ENCODE data around the gene HOXA13.

Gene HOXA13

DNA sequence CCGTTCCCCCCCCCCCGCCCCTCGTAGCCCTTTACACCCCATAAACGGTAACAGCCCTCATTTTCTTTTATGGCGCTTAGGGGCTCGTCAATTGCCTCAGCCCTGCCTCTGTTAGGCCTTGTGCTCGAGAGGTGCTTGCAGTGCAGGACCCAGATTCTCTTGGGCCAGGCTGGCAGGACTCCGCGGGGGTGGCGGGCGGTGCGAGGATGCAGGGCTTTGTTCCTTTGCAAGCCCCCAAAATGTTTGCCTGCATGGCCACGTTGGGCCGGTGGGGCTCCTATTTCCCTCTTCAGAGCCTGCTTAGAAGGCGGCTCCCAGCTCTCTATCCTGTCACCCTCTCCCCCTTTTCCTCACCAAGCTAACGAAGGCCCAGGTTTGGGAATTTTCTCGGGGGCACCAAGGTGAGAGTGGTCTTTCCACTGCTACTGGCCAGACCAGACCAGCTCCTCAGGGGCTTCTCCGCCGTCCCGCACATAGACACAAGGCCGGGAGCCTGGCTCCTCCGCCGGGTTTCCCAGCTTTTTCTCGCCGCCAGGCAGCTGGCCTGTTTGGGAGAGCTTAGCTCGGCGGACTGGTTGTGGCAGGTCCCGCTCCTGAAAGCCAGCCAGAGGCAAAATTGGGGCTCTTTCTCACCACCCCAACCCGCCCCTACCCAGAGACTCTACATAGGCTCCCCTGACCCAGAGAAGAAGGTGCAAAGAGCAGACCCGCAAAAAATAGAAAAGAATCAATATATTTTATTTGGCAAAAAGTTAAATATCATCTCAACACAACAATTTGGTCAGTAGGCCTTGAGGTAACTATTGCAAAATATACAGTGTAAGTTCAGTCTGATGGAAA, 38.0 kb downstream of the HOXA13 start:
- in situ Hi-C loops (cut with HindIII; ENCODE audit: low sequenced_read_pairs), result loop anchor here (5.0 to 10.0 kb wide), 2 partner anchors 35 to 307 kb away; no protein-coding TSS in a partner anchor

DNA sequence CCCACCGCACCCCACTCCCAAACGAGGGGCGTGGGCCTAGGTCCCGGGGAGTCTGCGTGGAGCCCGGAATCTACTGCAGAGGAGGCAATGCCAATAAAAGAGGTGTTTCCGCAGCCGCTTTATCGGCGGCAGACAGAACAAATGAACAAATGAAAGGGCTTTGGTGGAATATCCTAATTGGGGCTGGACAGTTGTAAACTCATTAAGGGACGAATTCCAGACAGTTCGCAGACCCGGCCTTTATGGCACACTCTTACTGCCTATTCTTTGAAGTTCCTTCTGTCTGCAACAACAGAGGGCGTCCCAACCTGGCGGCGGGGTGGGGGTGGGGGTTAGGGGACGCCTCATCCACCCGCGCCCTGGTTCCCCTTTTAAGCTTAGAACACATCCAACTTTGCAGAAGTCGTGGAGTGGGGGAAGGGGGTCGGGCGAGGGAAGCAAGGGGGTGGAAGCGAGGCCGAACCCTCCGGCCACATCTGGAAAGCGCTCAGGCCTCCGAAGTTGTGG, 38.6 kb downstream of the HOXA13 start:
- in situ Hi-C loops (cut with HindIII; ENCODE audit: low sequenced_read_pairs), result loop anchor here (5.0 to 10.0 kb wide), 2 partner anchors 34 to 306 kb away; no protein-coding TSS in a partner anchor

- in situ Hi-C loops (cut with HindIII; ENCODE audit: low sequenced_read_pairs), result loop anchor here (5.0 to 10.0 kb wide), 2 partner anchors 33 to 306 kb away; no protein-coding TSS in a partner anchor
Measured at GRCh38 chr7:27160546-27161213, 39.2 kb downstream of the HOXA13 start.

DNA sequence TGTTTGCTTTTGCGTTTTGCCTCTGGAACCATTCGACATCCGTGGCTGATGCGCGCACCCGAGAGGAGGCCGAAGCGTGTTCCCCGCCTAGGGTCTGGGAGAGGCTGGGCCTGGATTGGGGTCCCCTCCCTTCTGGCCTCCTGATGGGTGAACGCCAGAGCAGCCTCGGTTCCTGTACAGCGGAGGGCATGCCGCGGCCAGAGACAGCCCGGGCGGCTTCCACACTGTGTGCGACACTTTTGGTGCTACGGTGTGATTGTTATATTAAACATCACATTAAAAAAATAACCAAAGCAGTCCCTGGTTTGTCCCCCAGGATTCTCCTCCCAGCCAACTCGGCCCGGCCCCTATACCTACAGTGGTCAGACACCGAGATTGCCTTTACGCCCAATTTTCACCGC, 39.7 kb downstream of the HOXA13 start:
- in situ Hi-C loops (cut with HindIII; ENCODE audit: low sequenced_read_pairs), result loop anchor here (5.0 to 10.0 kb wide), 2 partner anchors 33 to 305 kb away; no protein-coding TSS in a partner anchor

DNA sequence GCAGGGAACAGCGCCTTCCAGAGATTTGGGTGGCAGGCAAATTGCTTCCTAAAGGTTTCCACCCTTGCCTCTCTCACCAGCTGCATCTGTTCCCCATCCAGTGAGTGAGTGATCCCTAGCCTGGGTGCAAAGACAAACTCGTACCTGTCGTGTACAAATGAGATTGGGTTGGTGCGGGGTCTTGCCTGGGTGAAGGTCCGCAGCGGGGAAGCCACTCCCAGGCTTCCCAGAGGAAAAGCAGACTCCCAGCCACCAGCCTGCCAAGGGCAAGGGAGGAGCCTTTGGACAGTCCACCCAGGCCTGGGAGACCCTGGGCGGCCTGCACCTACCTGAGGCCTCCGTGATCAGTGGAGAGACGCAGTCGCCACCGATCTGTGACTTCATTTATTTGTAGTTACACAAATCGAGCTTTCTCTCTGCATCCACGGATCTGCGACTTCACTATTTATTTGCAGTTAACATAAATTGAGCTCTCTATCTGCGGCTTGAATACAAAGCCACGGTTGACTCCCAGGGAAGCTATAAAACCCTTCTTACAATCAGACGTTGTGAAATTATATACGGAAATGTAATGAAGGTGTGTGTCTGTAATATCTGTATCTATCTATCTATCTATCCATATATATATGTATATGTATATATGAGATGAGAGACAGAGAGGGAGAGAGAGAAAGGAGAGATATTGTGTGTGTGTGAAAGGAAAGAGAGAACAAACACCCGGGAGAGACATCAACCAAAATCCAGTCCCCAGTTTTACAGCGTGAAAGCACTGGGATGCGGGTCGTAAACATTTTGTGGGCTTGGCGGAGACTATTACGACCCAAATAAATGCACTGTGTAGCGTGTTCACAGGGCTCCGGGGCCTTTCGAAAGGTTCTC, 40.4 kb downstream of the HOXA13 start:
- in situ Hi-C loops (cut with HindIII; ENCODE audit: low sequenced_read_pairs), result loop anchor here (5.0 to 10.0 kb wide), 2 partner anchors 32 to 305 kb away; no protein-coding TSS in a partner anchor

- in situ Hi-C loops (cut with HindIII; ENCODE audit: low sequenced_read_pairs), result no loop called here
Measured at GRCh38 chr7:27158436-27159265, 41.2 kb downstream of the HOXA13 start.

DNA sequence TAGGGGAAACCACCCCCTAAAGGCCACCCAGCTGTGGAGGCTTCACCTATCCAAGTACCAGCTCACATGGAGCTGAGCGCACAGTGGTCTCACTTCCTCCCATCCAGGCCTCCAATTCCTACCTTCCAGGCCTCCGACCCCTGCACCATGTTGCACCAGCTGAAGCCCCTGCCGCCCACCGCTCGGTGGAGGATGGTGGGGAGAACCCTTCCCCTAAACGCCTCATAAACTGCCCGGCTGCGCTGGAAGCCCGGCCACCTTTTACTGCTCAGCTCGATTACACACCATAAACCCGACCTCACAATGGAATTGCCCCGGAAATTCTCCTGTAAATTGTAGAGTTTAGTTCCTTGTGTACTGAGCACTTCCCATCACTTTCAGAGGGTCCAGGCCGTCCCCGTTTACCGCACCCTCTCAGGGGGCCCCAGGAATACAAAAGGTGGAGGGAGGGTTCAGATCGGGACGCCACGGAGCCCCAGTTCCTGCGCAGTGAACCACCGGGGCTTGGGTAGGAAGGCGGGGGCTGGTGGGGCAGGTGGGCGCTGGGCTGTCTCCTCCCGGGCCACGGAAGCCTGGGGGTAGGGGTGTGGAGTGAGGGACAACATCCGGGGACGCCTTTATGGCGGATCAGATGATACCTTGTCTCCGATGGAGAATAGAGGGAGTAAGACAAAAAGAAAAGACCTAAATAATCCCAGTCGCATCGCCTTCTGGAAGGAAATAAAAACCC, 42.0 kb downstream of the HOXA13 start:
- in situ Hi-C loops (cut with HindIII; ENCODE audit: low sequenced_read_pairs), result no loop called here

- in situ Hi-C loops (cut with HindIII; ENCODE audit: low sequenced_read_pairs), result no loop called here
Measured at GRCh38 chr7:27156916-27157701, 42.8 kb downstream of the HOXA13 start.

DNA sequence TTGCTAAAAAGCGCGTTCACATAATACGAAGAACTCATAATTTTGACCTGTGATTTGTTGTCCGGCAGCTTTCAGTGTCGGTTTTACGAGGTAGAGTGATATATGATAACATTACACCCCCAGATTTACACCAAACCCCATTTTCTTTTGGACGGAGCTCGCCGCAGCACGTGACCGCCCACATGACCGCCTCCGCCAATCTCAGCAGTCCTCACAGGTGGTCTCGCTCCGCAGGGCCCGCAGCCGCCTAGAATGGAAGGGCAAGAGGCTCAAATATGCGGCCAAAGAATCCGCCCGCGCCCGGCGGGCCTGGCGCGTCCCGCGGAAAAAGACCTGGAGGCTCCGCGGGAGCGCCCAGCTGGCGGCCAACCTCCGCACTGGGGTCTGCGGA, 43.4 kb downstream of the HOXA13 start, which contains the start of gene HOXA7:
HOXA7 (minus strand) TSS at position 168 of the 391 bp plus-strand sequence; CDS start at position 38, 130 bp downstream.
- in situ Hi-C loops (cut with HindIII; ENCODE audit: low sequenced_read_pairs), result no loop called here

DNA sequence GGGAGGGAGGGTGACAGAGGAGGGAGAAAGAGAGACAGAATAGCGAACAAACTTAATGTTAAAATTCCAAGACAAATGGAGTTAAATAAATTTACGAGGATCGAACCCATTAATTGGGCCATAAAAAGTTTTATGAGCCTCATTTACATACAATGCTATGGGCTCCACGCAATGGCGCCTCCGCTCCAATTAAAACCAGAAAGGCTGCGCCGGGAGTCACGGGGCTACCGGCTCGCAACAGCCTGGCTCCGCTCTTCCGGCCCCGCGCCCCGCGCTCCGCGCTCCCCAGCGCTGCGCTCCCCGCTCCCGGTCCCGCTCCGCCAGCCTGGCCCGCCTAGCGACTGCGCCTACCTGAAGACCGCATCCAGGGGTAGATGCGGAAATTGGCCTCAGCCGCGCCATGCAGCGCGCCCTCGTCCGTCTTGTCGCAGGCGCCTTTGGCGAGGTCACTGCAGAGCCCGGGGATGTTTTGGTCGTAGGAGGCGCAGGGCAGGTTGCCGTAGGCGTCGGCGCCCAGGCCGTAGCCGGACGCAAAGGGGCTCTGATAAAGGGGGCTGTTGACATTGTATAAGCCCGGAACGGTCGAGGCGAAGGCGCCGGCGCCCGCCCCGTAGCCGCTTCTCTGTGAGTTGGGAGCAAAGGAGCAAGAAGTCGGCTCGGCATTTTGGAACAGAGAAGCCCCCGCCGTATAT, 43.9 kb downstream of the HOXA13 start:
- in situ Hi-C loops (cut with HindIII; ENCODE audit: low sequenced_read_pairs), result no loop called here

DNA sequence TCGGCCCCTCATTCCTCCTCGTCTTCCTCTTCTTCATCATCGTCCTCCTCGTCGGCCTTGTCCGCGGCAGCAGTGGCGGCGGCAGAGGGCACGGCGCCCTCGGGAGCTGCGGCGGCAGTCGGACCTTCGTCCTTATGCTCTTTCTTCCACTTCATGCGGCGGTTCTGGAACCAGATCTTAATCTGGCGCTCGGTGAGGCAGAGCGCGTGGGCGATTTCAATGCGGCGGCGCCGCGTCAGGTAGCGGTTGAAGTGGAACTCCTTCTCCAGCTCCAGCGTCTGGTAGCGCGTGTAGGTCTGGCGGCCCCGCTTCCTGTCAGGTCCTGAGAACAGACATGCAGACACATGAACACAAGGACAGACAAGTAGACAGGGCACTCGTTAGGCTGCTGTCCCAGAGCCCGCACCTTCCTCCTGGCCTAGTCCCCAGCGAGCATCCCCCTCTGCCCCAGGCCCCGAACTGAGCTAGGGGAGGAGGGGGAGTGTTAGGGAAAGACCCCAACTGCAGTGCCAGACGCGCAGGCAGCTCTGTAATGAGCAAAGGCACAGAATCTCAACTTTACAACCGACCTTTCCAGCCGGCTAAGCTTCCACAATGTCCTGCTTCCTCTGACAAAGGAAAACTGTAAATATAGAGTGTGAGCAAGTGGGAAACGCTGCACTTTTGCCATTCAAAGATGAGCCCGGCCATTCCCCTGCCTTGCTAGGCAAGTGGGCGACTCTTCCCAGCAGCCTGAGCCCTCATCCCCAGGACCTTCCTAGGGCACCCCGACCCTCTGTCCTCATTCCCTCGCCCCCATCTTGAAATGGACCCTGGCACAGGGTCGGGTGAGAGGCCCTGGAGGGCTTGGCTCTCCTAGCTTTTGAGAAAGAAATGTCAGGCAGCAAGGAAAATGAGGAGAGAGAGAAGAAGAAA, 44.7 kb downstream of the HOXA13 start:
- in situ Hi-C loops (cut with HindIII; ENCODE audit: low sequenced_read_pairs), result no loop called here

DNA sequence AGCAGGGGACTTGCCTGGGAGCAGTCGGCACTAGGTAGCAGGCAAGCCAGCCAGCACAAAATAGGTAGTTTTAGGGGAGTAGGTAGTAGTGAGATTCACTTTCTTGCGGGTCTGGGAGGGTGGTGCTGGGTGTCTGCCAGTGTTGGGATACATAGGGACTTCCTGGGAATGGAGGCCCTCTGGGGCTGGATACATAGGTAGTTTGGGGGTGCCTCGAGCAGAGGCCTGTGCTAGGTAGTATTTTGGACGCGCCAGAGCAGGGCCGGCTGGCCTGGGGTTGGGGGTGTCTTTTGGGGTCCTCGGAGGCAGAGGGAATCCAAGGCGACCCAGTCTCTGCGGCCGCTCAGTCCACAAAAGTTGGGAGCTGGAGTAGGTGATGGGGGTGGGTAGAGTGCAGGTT, 45.5 kb downstream of the HOXA13 start:
- in situ Hi-C loops (cut with HindIII; ENCODE audit: low sequenced_read_pairs), result no loop called here

- in situ Hi-C loops (cut with HindIII; ENCODE audit: low sequenced_read_pairs), result no loop called here
Measured at GRCh38 chr7:27153526-27153925, 46.4 kb downstream of the HOXA13 start.

- in situ Hi-C loops (cut with HindIII; ENCODE audit: low sequenced_read_pairs), result no loop called here
Measured at GRCh38 chr7:27152816-27153442, 47.0 kb downstream of the HOXA13 start.

- in situ Hi-C loops (cut with HindIII; ENCODE audit: low sequenced_read_pairs), result no loop called here
Measured at GRCh38 chr7:27151931-27152815, 47.7 kb downstream of the HOXA13 start, which contains the start of gene HOXA3. TSS of gene HOXA3 (minus strand) at chr7:27152583. CDS start at chr7:27110640, 41,943 bp downstream.

Data from DLD1 (cell line).